NCI-H1694 (cell line): ENCODE data around the gene TCAIM.
"Not testable (repeated sequence)": the region's sequence is repeated elsewhere in the genome, so short reads cannot be mapped to it uniquely, and the experiment has no call there.

ENCODE experiments used
- DNase-seq: peaks from one replicate; lab custom pipeline; 2025; lab: John Stamatoyannopoulos, UW

The TCAIM gene

GRCh38 chr3:44415421-44415820 lies 76.9 kb downstream of the TCAIM start:
- no peak for DNase-seq

GRCh38 chr3:44416031-44417030 lies 77.8 kb downstream of the TCAIM start:
- no peak for DNase-seq

GRCh38 chr3:44418118-44418517 lies 79.6 kb downstream of the TCAIM start:
- DNase-seq: not testable (repeated sequence)

GRCh38 chr3:44418549-44418948 lies 80.0 kb downstream of the TCAIM start:
- DNase-seq: no peak

GRCh38 chr3:44419116-44419922 lies 80.8 kb downstream of the TCAIM start:
- DNase-seq: no peak

GRCh38 chr3:44419923-44420650 lies 81.5 kb downstream of the TCAIM start:
- DNase-seq: no peak

GRCh38 chr3:44420676-44421075 lies 82.1 kb downstream of the TCAIM start:
- DNase-seq: no peak

- DNase-seq: no peak
Measured at GRCh38 chr3:44421280-44421679, 82.7 kb downstream of the TCAIM start.

- DNase-seq: no peak
Measured at GRCh38 chr3:44424758-44425157, 86.2 kb downstream of the TCAIM start.

- DNase-seq: no peak
Measured at GRCh38 chr3:44427683-44428082, 89.1 kb downstream of the TCAIM start.

- DNase-seq: no peak
Measured at GRCh38 chr3:44428910-44429309, 90.3 kb downstream of the TCAIM start.

GRCh38 chr3:44429459-44429858 lies 90.9 kb downstream of the TCAIM start:
- no peak for DNase-seq

GRCh38 chr3:44430466-44430865 lies 91.9 kb downstream of the TCAIM start:
- DNase-seq: no peak

GRCh38 chr3:44434834-44435510 lies 96.4 kb downstream of the TCAIM start:
- DNase-seq: no peak

GRCh38 chr3:44436181-44436580 lies 97.6 kb downstream of the TCAIM start:
- no peak for DNase-seq

GRCh38 chr3:44437800-44438199 lies 99.2 kb downstream of the TCAIM start:
- no peak for DNase-seq

GRCh38 chr3:44439499-44440295 lies 101.1 kb downstream of the TCAIM start:
- no peak for DNase-seq

GRCh38 chr3:44442596-44443309 lies 104.2 kb downstream of the TCAIM start:
- DNase-seq: no peak

- no peak for DNase-seq
Measured at GRCh38 chr3:44444437-44444836, 105.9 kb downstream of the TCAIM start.
